Endodermal cell (in vitro differentiated cells): ENCODE measurements around the gene MPDZ. TPM values are rescaled to one million over a fixed set of nuclear protein-coding genes. Genes with fewer than 3 reads are reported as not detected.

Experiments
- DNase-seq: peaks from one replicate; pipeline ENCODE4 v3.0.0-alpha.2; 2017
- H3K27ac ChIP-seq: 2 replicates; pipeline ENCODE4 v1.5.1; 2013; ENCODE audit warnings: mild to moderate bottlenecking, low read depth, low read length, moderate library complexity
- H3K27me3 ChIP-seq: 2 replicates; pipeline ENCODE4 v1.6.1; 2013; ENCODE audit warnings: mild to moderate bottlenecking, low read length, moderate library complexity; ENCODE audit not compliant: insufficient read depth, control insufficient read depth, poor library complexity, severe bottlenecking
- H3K36me3 ChIP-seq: 2 replicates; pipeline ENCODE4 v1.7.0; 2013; ENCODE audit warnings: mild to moderate bottlenecking, low read length, moderate library complexity; ENCODE audit not compliant: control insufficient read depth, insufficient read depth
- H3K4me1 ChIP-seq: one replicate; pipeline ENCODE4 v1.7.0; 2013; ENCODE audit warnings: low read length; ENCODE audit not compliant: control insufficient read depth, insufficient read depth
- H3K4me3 ChIP-seq: 2 replicates; pipeline ENCODE4 v1.5.1; 2013; ENCODE audit warnings: mild to moderate bottlenecking, low read length, moderate library complexity
- H3K9ac ChIP-seq: 2 replicates; pipeline ENCODE4 v1.6.1; 2013; ENCODE audit warnings: mild to moderate bottlenecking, low read length, moderate library complexity; ENCODE audit not compliant: poor library complexity, severe bottlenecking; ENCODE audit errors: extremely low read depth
- H3K9me3 ChIP-seq: 2 replicates; pipeline ENCODE4 v1.6.1; 2013; ENCODE audit warnings: mild to moderate bottlenecking, low read length, moderate library complexity; ENCODE audit not compliant: control insufficient read depth
- H3K27ac Mint-ChIP-seq: 2 replicates; pipeline ENCODE4 v1.8.0; 2020; ENCODE audit warnings: mixed read lengths
- H3K27me3 Mint-ChIP-seq: 2 replicates; pipeline ENCODE4 v1.8.0; 2021; ENCODE audit warnings: mild to moderate bottlenecking, mixed read lengths; ENCODE audit not compliant: insufficient read depth
- H3K36me3 Mint-ChIP-seq: 2 replicates; pipeline ENCODE4 v1.8.0; 2020; ENCODE audit warnings: low read depth, mixed read lengths
- H3K4me1 Mint-ChIP-seq: 2 replicates; pipeline ENCODE4 v1.8.0; 2020; ENCODE audit warnings: mixed read lengths
- H3K4me3 Mint-ChIP-seq: 2 replicates; pipeline ENCODE4 v1.8.0; 2020; ENCODE audit warnings: mild to moderate bottlenecking, moderate library complexity, mixed read lengths
- H3K9me3 Mint-ChIP-seq: 2 replicates; pipeline ENCODE4 v1.8.0; 2020; ENCODE audit warnings: mild to moderate bottlenecking, mixed read lengths
- CTCF ChIP-seq: fragments of 200-600 bp; sonication (generic); conservative IDR thresholded peaks from 2 replicates; pipeline ENCODE4 v1.5.0; 2021; ENCODE audit warnings: antibody characterized with exemption, mild to moderate bottlenecking
- WGBS, 2 experiments: methylation state at CpG; one replicate each; pipeline versions ENCODE4 v1.1.5 to v1.1.7; 2013; ENCODE audit warnings: missing lambda C conversion rate in 2 of 2, mixed read lengths in 1 of 2; ENCODE audit not compliant: insufficient coverage in 1 of 2, insufficient read length in 1 of 2; 5-methylcytosine and 5-hydroxymethylcytosine counted together
- total RNA-seq, 2 donors: library from RNA; stranded (reverse); fragmentation: NEBNext Ultra II Directional in 1 of 2; extraction: Animal tissue kit (Norgen Biotek cat#: 25700) in 1 of 2; gene quantifications; 2 replicates in 1 of 2; 3 replicates in 1 of 2; pipeline ENCODE4 v1.2.1, GENCODE V29; 2021

Gene MPDZ
- total RNA-seq, 2 donors from 2014 or later, result 38.0 to 44.0 TPM

- no peak overlapping the region for H3K9ac ChIP-seq
- no peaks in the 10 kb centered on the region for H3K9me3 ChIP-seq
- Mint-ChIP-seq H3K27ac (no peak overlapping the region), H3K4me3 (no peak overlapping the region), H3K4me1 (peaks cover 7% of the 10 kb centered on the region), H3K27me3 (no peaks in the 10 kb centered on the region), H3K9me3 (no peaks in the 10 kb centered on the region), H3K36me3 (peaks cover 25% of the 10 kb centered on the region)
- 83 to 92% methylated on average over 1 of the region's 1 CpG for WGBS, 2 experiments
- TF ChIP-seq CTCF, result no peak
- H3K36me3 ChIP-seq, result peaks cover 36% of the 10 kb centered on the region
- no peak overlapping the region for H3K4me3 ChIP-seq
- no peak for DNase-seq
- H3K27ac ChIP-seq, result no peak overlapping the region
- peaks cover 3% of the 10 kb centered on the region for H3K4me1 ChIP-seq
- H3K27me3 ChIP-seq, result no peaks in the 10 kb centered on the region
These were observed 142.1 kb downstream of the MPDZ start for GRCh38 chr9:13137426-13137825.

GRCh38 chr9:13131991-13132390 is 147.5 kb downstream of the MPDZ start:
- Mint-ChIP-seq H3K4me3 (no peak overlapping the region), H3K27ac (no peak overlapping the region), H3K9me3 (no peaks in the 10 kb centered on the region), H3K27me3 (no peaks in the 10 kb centered on the region), H3K36me3 (peaks cover 32% of the 10 kb centered on the region), H3K4me1 (no peaks in the 10 kb centered on the region)
- no peak overlapping the region for H3K4me3 ChIP-seq
- H3K9me3 ChIP-seq, result no peaks in the 10 kb centered on the region
- DNase-seq, result no peak
- no peak overlapping the region for H3K9ac ChIP-seq
- peaks cover 30% of the 10 kb centered on the region for H3K36me3 ChIP-seq
- H3K4me1 ChIP-seq, result no peaks in the 10 kb centered on the region
- no peak for TF ChIP-seq CTCF
- no peak overlapping the region for H3K27ac ChIP-seq
- WGBS, 2 experiments, result 100% methylated on average over 1 to 2 of the region's 3 CpGs
- no peaks in the 10 kb centered on the region for H3K27me3 ChIP-seq

- Mint-ChIP-seq H3K27me3 (no peaks in the 10 kb centered on the region), H3K9me3 (no peaks in the 10 kb centered on the region), H3K4me3 (no peak overlapping the region), H3K4me1 (no peaks in the 10 kb centered on the region), H3K36me3 (peaks cover 32% of the 10 kb centered on the region), H3K27ac (no peak overlapping the region)
- no peak overlapping the region for H3K4me3 ChIP-seq
- WGBS, 2 experiments, result 86 to 97% methylated on average over 2 to 6 of the region's 6 CpGs
- H3K36me3 ChIP-seq, result peaks cover 30% of the 10 kb centered on the region
- no peak for DNase-seq
- H3K4me1 ChIP-seq, result no peaks in the 10 kb centered on the region
- no peaks in the 10 kb centered on the region for H3K27me3 ChIP-seq
- no peaks in the 10 kb centered on the region for H3K9me3 ChIP-seq
- no peak for TF ChIP-seq CTCF
- H3K9ac ChIP-seq, result no peak overlapping the region
- no peak overlapping the region for H3K27ac ChIP-seq
These were observed 148.1 kb downstream of the MPDZ start for GRCh38 chr9:13131416-13131815.
